Measurements from ENCODE around the gene EMP2.

DNA sequence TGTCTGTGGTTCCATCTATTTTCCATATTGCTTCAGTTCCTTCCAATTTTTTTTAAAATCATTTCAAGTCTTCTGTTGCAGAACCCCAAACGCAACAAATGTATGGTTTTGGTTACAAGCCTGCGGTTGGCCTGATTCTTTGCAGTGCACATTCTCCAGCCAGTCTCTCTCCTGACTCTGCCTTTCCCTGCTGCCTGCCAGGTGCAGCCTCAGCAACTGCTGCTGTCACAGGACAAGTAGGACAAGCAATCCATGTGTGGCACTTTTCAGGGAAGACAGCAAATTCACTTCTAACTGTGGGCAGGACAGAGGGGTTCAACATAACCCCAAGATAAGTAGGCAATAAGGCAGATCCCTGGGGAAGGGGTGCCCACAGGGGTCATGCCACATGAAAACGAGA, 24.2 kb downstream of the EMP2 start:
- no peak for TF ChIP-seq ESRRG (CRISPR knock-in tag; IDR thresholded peaks at IDR 0.05)
- no peak for TF ChIP-seq ZFP3 (CRISPR knock-in tag; IDR thresholded peaks at IDR 0.05)
- no peak for TF ChIP-seq ARNTL (CRISPR knock-in tag; IDR thresholded peaks at IDR 0.05; ENCODE audit: borderline replicate concordance, low read depth)
- TF ChIP-seq ZNF565 (CRISPR knock-in tag; conservative IDR thresholded peaks at IDR 0.05; ENCODE audit: low read depth): no peak
- TF ChIP-seq RARB (CRISPR knock-in tag; IDR thresholded peaks at IDR 0.05): no peak
- TF ChIP-seq OSR1 (CRISPR knock-in tag; IDR thresholded peaks at IDR 0.05): no peak
- TF ChIP-seq, protein P1, sequence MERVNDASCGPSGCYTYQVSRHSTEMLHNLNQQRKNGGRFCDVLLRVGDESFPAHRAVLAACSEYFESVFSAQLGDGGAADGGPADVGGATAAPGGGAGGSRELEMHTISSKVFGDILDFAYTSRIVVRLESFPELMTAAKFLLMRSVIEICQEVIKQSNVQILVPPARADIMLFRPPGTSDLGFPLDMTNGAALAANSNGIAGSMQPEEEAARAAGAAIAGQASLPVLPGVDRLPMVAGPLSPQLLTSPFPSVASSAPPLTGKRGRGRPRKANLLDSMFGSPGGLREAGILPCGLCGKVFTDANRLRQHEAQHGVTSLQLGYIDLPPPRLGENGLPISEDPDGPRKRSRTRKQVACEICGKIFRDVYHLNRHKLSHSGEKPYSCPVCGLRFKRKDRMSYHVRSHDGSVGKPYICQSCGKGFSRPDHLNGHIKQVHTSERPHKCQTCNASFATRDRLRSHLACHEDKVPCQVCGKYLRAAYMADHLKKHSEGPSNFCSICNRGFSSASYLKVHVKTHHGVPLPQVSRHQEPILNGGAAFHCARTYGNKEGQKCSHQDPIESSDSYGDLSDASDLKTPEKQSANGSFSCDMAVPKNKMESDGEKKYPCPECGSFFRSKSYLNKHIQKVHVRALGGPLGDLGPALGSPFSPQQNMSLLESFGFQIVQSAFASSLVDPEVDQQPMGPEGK (CRISPR knock-in tag; IDR thresholded peaks at IDR 0.05; ENCODE audit: borderline replicate concordance): no peak
- no peak for TF ChIP-seq SNAI2 (CRISPR knock-in tag; IDR thresholded peaks at IDR 0.05)
- no peak for TF ChIP-seq CSDC2 (CRISPR knock-in tag; IDR thresholded peaks at IDR 0.05)
- no peak for TF ChIP-seq TCF4 (CRISPR knock-in tag; IDR thresholded peaks at IDR 0.05; ENCODE audit: borderline replicate concordance)
- TF ChIP-seq, protein P2, sequence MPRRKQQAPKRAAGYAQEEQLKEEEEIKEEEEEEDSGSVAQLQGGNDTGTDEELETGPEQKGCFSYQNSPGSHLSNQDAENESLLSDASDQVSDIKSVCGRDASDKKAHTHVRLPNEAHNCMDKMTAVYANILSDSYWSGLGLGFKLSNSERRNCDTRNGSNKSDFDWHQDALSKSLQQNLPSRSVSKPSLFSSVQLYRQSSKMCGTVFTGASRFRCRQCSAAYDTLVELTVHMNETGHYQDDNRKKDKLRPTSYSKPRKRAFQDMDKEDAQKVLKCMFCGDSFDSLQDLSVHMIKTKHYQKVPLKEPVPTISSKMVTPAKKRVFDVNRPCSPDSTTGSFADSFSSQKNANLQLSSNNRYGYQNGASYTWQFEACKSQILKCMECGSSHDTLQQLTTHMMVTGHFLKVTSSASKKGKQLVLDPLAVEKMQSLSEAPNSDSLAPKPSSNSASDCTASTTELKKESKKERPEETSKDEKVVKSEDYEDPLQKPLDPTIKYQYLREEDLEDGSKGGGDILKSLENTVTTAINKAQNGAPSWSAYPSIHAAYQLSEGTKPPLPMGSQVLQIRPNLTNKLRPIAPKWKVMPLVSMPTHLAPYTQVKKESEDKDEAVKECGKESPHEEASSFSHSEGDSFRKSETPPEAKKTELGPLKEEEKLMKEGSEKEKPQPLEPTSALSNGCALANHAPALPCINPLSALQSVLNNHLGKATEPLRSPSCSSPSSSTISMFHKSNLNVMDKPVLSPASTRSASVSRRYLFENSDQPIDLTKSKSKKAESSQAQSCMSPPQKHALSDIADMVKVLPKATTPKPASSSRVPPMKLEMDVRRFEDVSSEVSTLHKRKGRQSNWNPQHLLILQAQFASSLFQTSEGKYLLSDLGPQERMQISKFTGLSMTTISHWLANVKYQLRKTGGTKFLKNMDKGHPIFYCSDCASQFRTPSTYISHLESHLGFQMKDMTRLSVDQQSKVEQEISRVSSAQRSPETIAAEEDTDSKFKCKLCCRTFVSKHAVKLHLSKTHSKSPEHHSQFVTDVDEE (CRISPR knock-in tag; IDR thresholded peaks at IDR 0.05): no peak
- TF ChIP-seq, protein P3, sequence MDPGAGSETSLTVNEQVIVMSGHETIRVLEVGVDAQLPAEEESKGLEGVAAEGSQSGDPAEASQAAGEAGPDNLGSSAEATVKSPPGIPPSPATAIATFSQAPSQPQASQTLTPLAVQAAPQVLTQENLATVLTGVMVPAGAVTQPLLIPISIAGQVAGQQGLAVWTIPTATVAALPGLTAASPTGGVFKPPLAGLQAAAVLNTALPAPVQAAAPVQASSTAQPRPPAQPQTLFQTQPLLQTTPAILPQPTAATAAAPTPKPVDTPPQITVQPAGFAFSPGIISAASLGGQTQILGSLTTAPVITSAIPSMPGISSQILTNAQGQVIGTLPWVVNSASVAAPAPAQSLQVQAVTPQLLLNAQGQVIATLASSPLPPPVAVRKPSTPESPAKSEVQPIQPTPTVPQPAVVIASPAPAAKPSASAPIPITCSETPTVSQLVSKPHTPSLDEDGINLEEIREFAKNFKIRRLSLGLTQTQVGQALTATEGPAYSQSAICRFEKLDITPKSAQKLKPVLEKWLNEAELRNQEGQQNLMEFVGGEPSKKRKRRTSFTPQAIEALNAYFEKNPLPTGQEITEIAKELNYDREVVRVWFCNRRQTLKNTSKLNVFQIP (CRISPR knock-in tag; IDR thresholded peaks at IDR 0.05; ENCODE audit: borderline replicate concordance, low read depth): no peak
- no peak for TF ChIP-seq ZFP30 (CRISPR knock-in tag; IDR thresholded peaks at IDR 0.05)

All from SK-N-SH treated with all-trans-retinoic acid at 6 μM for 48 hours (cell line).